Measurements from ENCODE around the gene DAG1.

Gene DAG1

DNA sequence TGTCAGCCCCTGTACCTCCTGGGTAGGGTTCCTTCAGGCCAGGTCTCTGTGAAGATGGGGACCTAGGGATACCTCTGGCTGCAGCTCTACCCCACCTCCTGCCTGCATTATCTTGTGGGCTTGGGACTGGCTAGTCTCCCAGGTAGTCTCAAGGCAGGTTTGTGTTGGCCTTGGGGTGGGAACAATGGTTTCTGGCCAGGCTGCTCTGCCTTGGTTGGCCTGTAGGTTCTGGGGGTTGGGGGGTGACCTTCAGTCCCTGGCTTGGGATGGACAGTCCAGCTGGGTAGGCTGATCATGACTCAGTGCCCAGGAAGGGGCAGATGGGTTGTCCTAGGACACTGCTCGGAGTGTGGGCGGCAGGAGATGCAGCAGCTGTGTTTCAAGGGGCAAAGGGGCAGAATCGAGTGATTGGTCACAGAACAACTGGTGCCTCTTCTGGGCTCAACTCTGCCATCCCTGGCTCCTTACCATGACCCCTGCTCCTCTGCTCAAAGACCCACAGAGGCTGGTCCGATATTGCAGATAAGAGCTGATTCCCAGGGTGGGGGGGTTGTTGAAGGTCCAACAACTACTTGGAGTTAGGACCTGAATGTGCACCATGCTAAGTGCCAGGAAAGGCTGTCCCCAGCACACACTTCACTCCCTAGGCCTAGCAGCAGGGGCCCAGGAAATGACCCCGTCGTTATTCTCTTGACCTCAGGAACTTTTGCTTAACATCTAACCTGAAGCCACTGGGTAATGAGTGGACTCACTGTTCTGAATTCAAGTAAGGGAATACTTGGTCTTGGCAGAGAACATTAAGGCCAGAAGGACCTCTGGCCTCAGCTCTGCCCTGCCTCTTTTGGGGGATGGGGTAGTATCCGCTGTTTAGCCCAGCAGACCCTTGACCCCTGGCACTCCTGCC, 66.2 kb downstream of the DAG1 start:
- H3K27ac ChIP-seq (ENCODE audit: low read length), result peak overlapping the region; percentile 16
- H3K9me3 ChIP-seq (ENCODE audit: control insufficient read depth in 1 of 2, low read length in 2 of 2), result no peaks in the 10 kb centered on the region
- peaks cover 25% of the 10 kb centered on the region in 2 donors for H3K36me3 ChIP-seq (ENCODE audit: control insufficient read depth in 1 of 2, insufficient read depth in 2 of 2, low read length in 2 of 2)

DNA sequence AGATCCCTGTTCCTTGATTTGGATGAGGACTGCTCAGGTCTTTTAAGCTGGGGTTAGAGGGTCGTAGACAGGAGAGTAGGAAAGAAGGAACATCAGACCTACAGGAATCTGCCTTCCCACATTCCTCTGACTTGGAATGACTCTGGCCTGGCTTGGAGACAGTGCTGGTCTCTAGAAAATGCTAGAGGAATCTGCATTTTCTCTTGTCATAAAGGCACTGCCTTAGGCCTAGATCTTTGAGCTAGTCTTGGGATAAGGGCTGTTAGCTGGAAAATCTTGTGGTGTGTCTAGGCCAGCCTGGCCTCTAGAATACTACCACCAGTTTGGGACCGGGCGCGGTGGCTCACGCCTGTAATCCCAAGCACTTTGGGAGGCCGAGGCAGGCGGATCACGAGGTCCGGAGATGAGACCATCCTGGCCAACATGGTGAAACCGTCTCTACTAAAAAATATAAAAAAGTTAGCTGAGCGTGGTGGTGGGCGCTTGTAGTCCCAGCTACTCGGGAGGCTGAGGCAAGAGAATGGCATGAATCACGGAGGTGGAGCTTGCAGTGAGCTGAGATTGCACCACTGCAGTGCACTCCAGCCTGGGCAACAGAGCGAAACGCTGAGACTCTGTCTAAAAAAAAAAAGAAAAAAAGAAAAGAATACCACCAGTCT, 66.9 kb downstream of the DAG1 start:
- Histone ChIP-seq H3K9me3 (ENCODE audit: control insufficient read depth in 1 of 2, low read length in 2 of 2) (no peaks in the 10 kb centered on the region), H3K4me1 (ENCODE audit: control insufficient read depth in 1 of 2, insufficient read depth in 2 of 2, low read length in 2 of 2) (peaks cover 0 to 21% of the 10 kb centered on the region in 2 donors), H3K27ac (ENCODE audit: low read length) (peak overlapping the region; percentile 16), H3K4me3 (ENCODE audit: low read depth in 1 of 2, low read length in 2 of 2) (no peak overlapping the region), H3K36me3 (ENCODE audit: control insufficient read depth in 1 of 2, insufficient read depth in 2 of 2, low read length in 2 of 2) (peaks cover 17 to 18% of the 10 kb centered on the region in 2 donors), H3K27me3 (ENCODE audit: low read depth, low read length) (no peaks in the 10 kb centered on the region)

More for the DNA sequence above, 66.2 kb downstream of the DAG1 start:
- no peak overlapping the region for H3K4me3 ChIP-seq (ENCODE audit: low read depth in 1 of 2, low read length in 2 of 2)
- H3K4me1 ChIP-seq (ENCODE audit: control insufficient read depth in 1 of 2, insufficient read depth in 2 of 2, low read length in 2 of 2), result peaks cover 0 to 21% of the 10 kb centered on the region in 2 donors
- H3K27me3 ChIP-seq (ENCODE audit: low read depth, low read length), result no peaks in the 10 kb centered on the region

GRCh38 chr3:49539659-49540560, 69.8 kb downstream of the DAG1 start:
- Histone ChIP-seq H3K4me3 (ENCODE audit: low read depth in 1 of 2, low read length in 2 of 2) (peak overlapping the region; percentile 71 to 74), H3K27ac (ENCODE audit: low read length) (no peak overlapping the region), H3K36me3 (ENCODE audit: control insufficient read depth in 1 of 2, insufficient read depth in 2 of 2, low read length in 2 of 2) (no peaks in the 10 kb centered on the region), H3K27me3 (ENCODE audit: low read depth, low read length) (no peaks in the 10 kb centered on the region), H3K9me3 (ENCODE audit: control insufficient read depth in 1 of 2, low read length in 2 of 2) (no peaks in the 10 kb centered on the region), H3K4me1 (ENCODE audit: control insufficient read depth in 1 of 2, insufficient read depth in 2 of 2, low read length in 2 of 2) (peaks cover 0 to 13% of the 10 kb centered on the region in 2 donors)

DNA sequence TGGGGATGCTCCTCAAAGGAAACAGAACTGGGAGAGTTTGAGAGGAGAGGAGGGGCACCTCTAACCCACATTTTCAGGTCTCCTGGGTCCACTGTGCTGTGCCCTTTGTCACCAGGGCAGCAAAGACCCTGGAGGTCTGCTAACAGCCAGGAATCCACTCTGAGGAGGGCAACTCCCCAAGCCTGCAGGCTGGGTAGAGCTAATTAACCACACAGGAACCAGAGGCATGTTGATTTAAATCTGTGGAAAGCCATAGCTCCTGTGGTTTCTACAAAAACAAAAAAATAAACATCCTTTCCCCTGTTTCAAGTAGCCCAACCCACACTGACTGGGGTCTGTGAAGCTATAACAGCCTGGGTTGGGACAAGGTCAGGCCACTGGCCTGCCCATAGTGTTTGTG, 82.0 kb downstream of the DAG1 start:
- H3K4me3 ChIP-seq (ENCODE audit: low read depth in 1 of 2, low read length in 2 of 2), result no peak overlapping the region
- no peaks in the 10 kb centered on the region for H3K9me3 ChIP-seq (ENCODE audit: control insufficient read depth in 1 of 2, low read length in 2 of 2)
- peaks cover 3 to 19% of the 10 kb centered on the region in 2 donors for H3K4me1 ChIP-seq (ENCODE audit: control insufficient read depth in 1 of 2, insufficient read depth in 2 of 2, low read length in 2 of 2)
- no peaks in the 10 kb centered on the region for H3K36me3 ChIP-seq (ENCODE audit: control insufficient read depth in 1 of 2, insufficient read depth in 2 of 2, low read length in 2 of 2)
- H3K27me3 ChIP-seq (ENCODE audit: low read depth, low read length), result no peaks in the 10 kb centered on the region
- no peak overlapping the region for H3K27ac ChIP-seq (ENCODE audit: low read length)

GRCh38 chr3:49553324-49553691, 83.2 kb downstream of the DAG1 start:
- no peaks in the 10 kb centered on the region for H3K36me3 ChIP-seq (ENCODE audit: control insufficient read depth in 1 of 2, insufficient read depth in 2 of 2, low read length in 2 of 2)
- no peaks in the 10 kb centered on the region for H3K9me3 ChIP-seq (ENCODE audit: control insufficient read depth in 1 of 2, low read length in 2 of 2)
- H3K4me3 ChIP-seq (ENCODE audit: low read depth in 1 of 2, low read length in 2 of 2), result peak overlapping the region; percentile 81 to 85
- H3K4me1 ChIP-seq (ENCODE audit: control insufficient read depth in 1 of 2, insufficient read depth in 2 of 2, low read length in 2 of 2), result peaks cover 3 to 19% of the 10 kb centered on the region in 2 donors
- H3K27ac ChIP-seq (ENCODE audit: low read length), result peak overlapping the region; percentile 48
- H3K27me3 ChIP-seq (ENCODE audit: low read depth, low read length), result no peaks in the 10 kb centered on the region

DNA sequence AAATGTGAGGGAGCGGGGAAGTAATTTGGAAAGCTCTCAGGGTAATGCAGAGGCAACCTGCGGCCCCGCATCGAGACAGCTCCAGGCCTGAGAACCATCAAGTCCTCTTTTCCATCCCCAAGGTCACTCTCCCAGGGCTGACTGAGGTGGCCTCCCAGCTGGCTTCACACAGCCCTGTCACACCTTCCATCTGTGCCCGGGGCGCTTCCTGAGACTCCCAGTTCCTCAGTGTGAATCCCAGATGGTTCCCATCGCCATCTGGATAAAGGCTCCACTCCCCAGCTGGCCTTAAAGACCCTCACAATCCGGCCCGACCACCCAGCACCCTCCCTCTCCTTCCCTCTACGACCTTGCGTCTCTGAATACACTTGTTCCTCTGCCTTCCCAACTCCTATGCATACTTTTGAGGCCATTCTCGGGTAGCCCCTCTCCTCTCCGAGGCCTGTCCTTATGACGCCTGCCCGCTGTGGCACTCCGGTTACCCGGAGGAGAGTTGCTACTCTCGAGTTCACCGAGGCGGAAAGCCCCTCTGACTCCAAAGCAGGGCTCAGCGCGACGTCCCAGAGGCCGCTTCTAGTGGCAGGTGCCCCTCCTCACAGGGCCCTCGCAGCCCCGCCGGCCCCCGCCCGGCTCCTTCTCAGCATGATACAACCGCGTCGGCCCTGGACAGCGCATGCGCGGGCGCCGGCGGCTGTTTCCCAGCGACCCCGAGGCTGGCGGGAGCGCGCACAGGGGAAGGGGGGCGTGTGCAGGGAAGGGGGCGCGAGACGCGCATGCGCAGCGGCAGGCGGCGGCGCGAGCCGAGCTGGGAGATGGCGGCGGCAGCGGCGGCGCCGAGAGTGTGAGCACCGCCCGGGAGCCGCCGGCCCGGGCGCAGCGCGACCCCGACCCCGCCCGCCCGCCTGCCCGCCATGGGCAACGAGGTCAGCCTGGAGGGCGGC, 83.9 kb downstream of the DAG1 start, which contains the start of gene BSN:
Gene BSN, plus strand, starts transcription at position 786 of the 941 bp plus-strand sequence. Its CDS starts 126 bp downstream, at position 912.
- Histone ChIP-seq H3K27ac (ENCODE audit: low read length) (peak within 1 kb of the TSS; percentile 48), H3K9me3 (ENCODE audit: control insufficient read depth in 1 of 2, low read length in 2 of 2) (no peaks in the 10 kb centered on the region), H3K4me3 (ENCODE audit: low read depth in 1 of 2, low read length in 2 of 2) (peak within 1 kb of the TSS; percentile 81 to 85), H3K36me3 (ENCODE audit: control insufficient read depth in 1 of 2, insufficient read depth in 2 of 2, low read length in 2 of 2) (no peaks in the 10 kb centered on the region), H3K27me3 (ENCODE audit: low read depth, low read length) (no peaks in the 10 kb centered on the region), H3K4me1 (ENCODE audit: control insufficient read depth in 1 of 2, insufficient read depth in 2 of 2, low read length in 2 of 2) (peaks cover 3 to 19% of the 10 kb centered on the region in 2 donors)

- Histone ChIP-seq H3K4me3 (ENCODE audit: low read depth in 1 of 2, low read length in 2 of 2) (peak overlapping the region; percentile 48 to 54), H3K27ac (ENCODE audit: low read length) (no peak overlapping the region), H3K27me3 (ENCODE audit: low read depth, low read length) (no peaks in the 10 kb centered on the region), H3K9me3 (ENCODE audit: control insufficient read depth in 1 of 2, low read length in 2 of 2) (no peaks in the 10 kb centered on the region), H3K36me3 (ENCODE audit: control insufficient read depth in 1 of 2, insufficient read depth in 2 of 2, low read length in 2 of 2) (no peaks in the 10 kb centered on the region), H3K4me1 (ENCODE audit: control insufficient read depth in 1 of 2, insufficient read depth in 2 of 2, low read length in 2 of 2) (peaks cover 3 to 19% of the 10 kb centered on the region in 2 donors)
Observed at GRCh38 chr3:49554633-49555265, 84.7 kb downstream of the DAG1 start.

DNA sequence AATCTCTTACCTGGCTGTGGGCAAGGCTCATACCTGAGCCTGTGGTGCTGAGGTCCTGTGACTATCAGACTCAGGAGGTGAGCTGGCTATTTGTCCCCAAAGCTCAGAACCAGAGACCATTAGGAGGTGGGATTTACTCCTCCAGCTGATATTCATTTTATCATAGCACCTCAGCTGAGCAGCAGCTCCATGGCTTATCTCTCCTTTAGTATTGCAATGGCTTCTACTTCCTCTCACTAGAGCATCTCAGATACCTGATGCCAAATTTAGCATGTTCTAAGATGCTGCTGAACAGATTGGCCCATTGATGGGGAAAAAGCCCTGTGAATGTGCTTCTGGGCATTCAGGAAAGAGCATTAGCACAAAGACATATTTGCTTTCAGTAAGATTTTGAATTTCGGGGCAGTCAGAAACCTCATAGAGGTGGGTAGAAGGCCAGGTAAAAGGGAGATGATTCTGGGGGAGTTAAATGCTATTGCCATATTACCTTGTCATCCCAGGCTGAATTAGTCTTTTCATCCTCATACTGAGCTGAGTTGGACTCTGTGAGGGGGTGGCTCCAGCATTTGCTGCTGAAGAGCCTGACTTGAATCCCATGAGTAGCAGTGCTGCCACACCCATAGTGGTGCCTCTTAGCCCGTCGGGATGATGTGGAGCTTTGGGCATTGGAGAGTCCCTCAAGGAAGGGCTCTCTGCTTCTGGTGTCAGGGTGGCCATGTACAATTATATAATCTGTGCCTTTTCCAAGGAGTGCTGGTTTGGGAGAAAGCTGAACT, 86.6 kb downstream of the DAG1 start:
- Histone ChIP-seq H3K4me1 (ENCODE audit: control insufficient read depth in 1 of 2, insufficient read depth in 2 of 2, low read length in 2 of 2) (peaks cover 3 to 19% of the 10 kb centered on the region in 2 donors), H3K4me3 (ENCODE audit: low read depth in 1 of 2, low read length in 2 of 2) (no peak overlapping the region), H3K27me3 (ENCODE audit: low read depth, low read length) (no peaks in the 10 kb centered on the region)

GRCh38 chr3:49563040-49563578, 93.0 kb downstream of the DAG1 start:
- Histone ChIP-seq H3K27me3 (ENCODE audit: low read depth, low read length) (no peaks in the 10 kb centered on the region), H3K4me3 (ENCODE audit: low read depth in 1 of 2, low read length in 2 of 2) (no peak overlapping the region), H3K4me1 (ENCODE audit: control insufficient read depth in 1 of 2, insufficient read depth in 2 of 2, low read length in 2 of 2) (no peaks in the 10 kb centered on the region), H3K27ac (ENCODE audit: low read length) (no peak overlapping the region), H3K9me3 (ENCODE audit: control insufficient read depth in 1 of 2, low read length in 2 of 2) (no peaks in the 10 kb centered on the region), H3K36me3 (ENCODE audit: control insufficient read depth in 1 of 2, insufficient read depth in 2 of 2, low read length in 2 of 2) (no peaks in the 10 kb centered on the region)

More for the DNA sequence above, 86.6 kb downstream of the DAG1 start:
- Histone ChIP-seq H3K27ac (ENCODE audit: low read length) (no peak overlapping the region), H3K9me3 (ENCODE audit: control insufficient read depth in 1 of 2, low read length in 2 of 2) (no peaks in the 10 kb centered on the region), H3K36me3 (ENCODE audit: control insufficient read depth in 1 of 2, insufficient read depth in 2 of 2, low read length in 2 of 2) (no peaks in the 10 kb centered on the region)
